ENCODE data around the gene PTGR3. TPM values are rescaled to one million over a fixed set of nuclear protein-coding genes. Genes with fewer than 3 reads are reported as not detected.

Gene PTGR3
- total and polyA plus RNA-seq, 12 donors: 10.0 to 71.3 (median 57.1) TPM

GRCh38 chr18:75201282-75202270 is 7.4 kb downstream of the PTGR3 start:
- ATAC-seq (peak in 2 of 8 donors; percentile 5 to 32), DNase-seq (no peak)
- 88 to 91% methylated on average over 18 of the region's 18 CpGs for WGBS, 2 donors
- no peak overlapping the region for H3K4me3 ChIP-seq
- H3K4me1 ChIP-seq: peaks cover 14 to 75% (median 49%) of the 10 kb centered on the region in 9 donors
- no peak overlapping the region for H3K27ac ChIP-seq
- TF ChIP-seq CTCF (IDR thresholded peaks at IDR 0.05): no peak
- no peaks in the 10 kb centered on the region for H3K9me3 ChIP-seq
- peaks cover 0 to 29% (median 4%) of the 10 kb centered on the region in 9 donors for H3K36me3 ChIP-seq
- H3K27me3 ChIP-seq: no peaks in the 10 kb centered on the region
- intact Hi-C loops (cut with DNase I): loop anchor here in 4 of 10 donors (10.0 kb wide), 4 partner anchors 157 to 307 kb away; no protein-coding TSS in a partner anchor

GRCh38 chr18:75200605-75201280 is 8.2 kb downstream of the PTGR3 start:
- Histone ChIP-seq H3K9me3 (no peaks in the 10 kb centered on the region), H3K27me3 (no peaks in the 10 kb centered on the region), H3K4me1 (peaks cover 8 to 67% (median 40%) of the 10 kb centered on the region in 9 donors), H3K36me3 (peaks cover 0 to 32% (median 4%) of the 10 kb centered on the region in 9 donors), H3K27ac (no peak overlapping the region), H3K4me3 (no peak overlapping the region)
- WGBS, 2 donors: 79 to 81% methylated on average over 7 of the region's 7 CpGs
- TF ChIP-seq CTCF (IDR thresholded peaks at IDR 0.05): no peak
- ATAC-seq: no peak
- intact Hi-C loops (cut with DNase I): loop anchor here in 4 of 10 donors (10.0 kb wide), 4 partner anchors 156 to 306 kb away; no protein-coding TSS in a partner anchor
- DNase-seq: no peak

GRCh38 chr18:75200071-75200470 is 8.9 kb downstream of the PTGR3 start:
- peak overlapping the region in 1 of 10 donors; percentile 17 for H3K27ac ChIP-seq
- 96 to 97% methylated on average over 13 of the region's 13 CpGs for WGBS, 2 donors

More at GRCh38 chr18:75200071-75200470, 8.9 kb downstream of the PTGR3 start:
- DNase-seq (no peak), ATAC-seq (no peak)
- H3K9me3 ChIP-seq: no peaks in the 10 kb centered on the region
- no peak for TF ChIP-seq CTCF (IDR thresholded peaks at IDR 0.05)
- H3K4me3 ChIP-seq: no peak overlapping the region
- H3K36me3 ChIP-seq: peaks cover 0 to 32% (median 4%) of the 10 kb centered on the region in 9 donors
- H3K4me1 ChIP-seq: peaks cover 7 to 60% (median 34%) of the 10 kb centered on the region in 9 donors
- intact Hi-C loops (cut with DNase I): loop anchor here in 4 of 10 donors (10.0 kb wide), 4 partner anchors 155 to 305 kb away; no protein-coding TSS in a partner anchor
- no peaks in the 10 kb centered on the region for H3K27me3 ChIP-seq
